Testis (tissue), 2 donors: ENCODE measurements around the gene TMEM238.

ENCODE experiments used
- CTCF ChIP-seq, 3 experiments: fragments of 450-650 bp in 2 of 3; fragments of 200-600 bp in 1 of 3; sonication (generic) in 1 of 3; IDR thresholded peaks; one replicate each; pipeline ENCODE4 v1.5.1; 2016 to 2019; ENCODE audit warnings: antibody characterized with exemption in 3 of 3, mild to moderate bottlenecking in 2 of 3, moderate library complexity in 1 of 3
- POLR2A ChIP-seq: fragments of 450-650 bp; IDR thresholded peaks from one replicate; pipeline ENCODE4 v1.6.1; 2017; ENCODE audit warnings: antibody characterized with exemption, mild to moderate bottlenecking, moderate library complexity

- TF ChIP-seq CTCF (IDR thresholded peaks at IDR 0.05) (no peak), POLR2A (no peak)
Measured at GRCh38 chr19:55362990-55363716, 20.9 kb downstream of the TMEM238 start, which contains the start of gene GARIN5B.
